Stomach (tissue), 9 donors: ENCODE measurements around the gene METRNL. TPM values are rescaled to one million over a fixed set of nuclear protein-coding genes. Genes with fewer than 3 reads are reported as not detected.

Experiments used
- DNase-seq, 2 donors: peaks; one replicate each; pipeline versions ENCODE4 v3.0.0 to v3.0.0-alpha.2; 2013 to 2019
- H3K27ac ChIP-seq, 5 donors: fragments of 200-600 bp in 4 of 5; sonication (generic) in 4 of 5; one replicate each; pipeline ENCODE4 v1.5.1; 2013 to 2019; ENCODE audit warnings: mild to moderate bottlenecking in 1 of 5, moderate library complexity in 1 of 5
- H3K27me3 ChIP-seq, 3 donors: fragments of 200-600 bp; sonication (generic); one replicate each; pipeline ENCODE4 v1.5.1; 2017 to 2019; ENCODE audit warnings: mixed run types in 1 of 3
- H3K36me3 ChIP-seq, 4 donors: fragments of 200-600 bp; sonication (generic); 1 replicate in 3 of 4; 2 replicates in 1 of 4; pipeline ENCODE4 v1.5.1; 2016 to 2019
- H3K4me1 ChIP-seq, 4 donors: fragments of 200-600 bp; sonication (generic); one replicate each; pipeline ENCODE4 v1.5.1; 2016 to 2019
- H3K4me3 ChIP-seq, 4 donors: fragments of 200-600 bp; sonication (generic) in 3 of 4; one replicate each; pipeline ENCODE4 v1.5.1; 2016 to 2019; ENCODE audit warnings: mild to moderate bottlenecking in 1 of 4
- H3K9me3 ChIP-seq, 4 donors: fragments of 200-600 bp; sonication (generic); one replicate each; pipeline ENCODE4 v1.5.1; 2016 to 2019
- EP300 ChIP-seq: sonication (generic); formaldehyde crosslinking; IDR thresholded peaks from one replicate; pipeline ENCODE4 v1.6.1; 2017; ENCODE audit warnings: antibody characterized with exemption
- POLR2A ChIP-seq, 4 donors: fragments of 450-650 bp; IDR thresholded peaks; one replicate each; pipeline ENCODE4 v1.6.1; 2016; ENCODE audit warnings: antibody characterized with exemption in 4 of 4, control low read depth in 2 of 4, mild to moderate bottlenecking in 1 of 4, moderate library complexity in 1 of 4
- POLR2AphosphoS5 ChIP-seq, 3 donors: sonication (generic); formaldehyde crosslinking; IDR thresholded peaks; one replicate each; pipeline ENCODE4 v1.6.1; 2016; ENCODE audit warnings: antibody characterized with exemption in 3 of 3
- WGBS, 5 donors: extraction: QIAGEN DNeasy Blood & Tissue Kit in 3 of 5; methylation state at CpG; one replicate each; pipeline versions ENCODE4 v1.1.5 to v1.1.7; 2013 to 2018; 5-methylcytosine and 5-hydroxymethylcytosine counted together
- intact Hi-C: fragments of 100-400 bp; cut with DNase I; formaldehyde crosslinking; loops from one replicate; pipeline ENCODE4 v1.15.1; 2023; ENCODE audit warnings: low total_unique reads
- polyA plus RNA-seq, 3 donors: library from polyadenylated mRNA; stranded (reverse); fragments of 200-250 nt; gene quantifications; one replicate each; pipeline ENCODE4 v1.2.3, GENCODE V29; 2013
- total RNA-seq, 5 donors: library from RNA; depleted of rRNA; stranded (reverse); fragments of >200 nt; gene quantifications; one replicate each; pipeline versions ENCODE4 v1.1.0 to v1.2.3, GENCODE V29; 2014 to 2016
- TF ChIP-seq, protein P1 (sequence below), 7 experiments: fragments of 450-650 bp in 4 of 7; fragments of 200-600 bp in 3 of 7; sonication (generic) in 3 of 7; IDR thresholded peaks; one replicate each; pipeline ENCODE4 v1.5.1; 2016 to 2019; ENCODE audit warnings: antibody characterized with exemption in 7 of 7, control low read depth in 2 of 7, mild to moderate bottlenecking in 1 of 7
- donor health status: healthy with polysubstance abuse.
- donor health status: Bipolar disorder and iron deficiency.
- donor health status: healthy.

METRNL gene
- total and polyA plus RNA-seq, 8 donors, result 25.7 to 452 (median 42.5) TPM

DNA sequence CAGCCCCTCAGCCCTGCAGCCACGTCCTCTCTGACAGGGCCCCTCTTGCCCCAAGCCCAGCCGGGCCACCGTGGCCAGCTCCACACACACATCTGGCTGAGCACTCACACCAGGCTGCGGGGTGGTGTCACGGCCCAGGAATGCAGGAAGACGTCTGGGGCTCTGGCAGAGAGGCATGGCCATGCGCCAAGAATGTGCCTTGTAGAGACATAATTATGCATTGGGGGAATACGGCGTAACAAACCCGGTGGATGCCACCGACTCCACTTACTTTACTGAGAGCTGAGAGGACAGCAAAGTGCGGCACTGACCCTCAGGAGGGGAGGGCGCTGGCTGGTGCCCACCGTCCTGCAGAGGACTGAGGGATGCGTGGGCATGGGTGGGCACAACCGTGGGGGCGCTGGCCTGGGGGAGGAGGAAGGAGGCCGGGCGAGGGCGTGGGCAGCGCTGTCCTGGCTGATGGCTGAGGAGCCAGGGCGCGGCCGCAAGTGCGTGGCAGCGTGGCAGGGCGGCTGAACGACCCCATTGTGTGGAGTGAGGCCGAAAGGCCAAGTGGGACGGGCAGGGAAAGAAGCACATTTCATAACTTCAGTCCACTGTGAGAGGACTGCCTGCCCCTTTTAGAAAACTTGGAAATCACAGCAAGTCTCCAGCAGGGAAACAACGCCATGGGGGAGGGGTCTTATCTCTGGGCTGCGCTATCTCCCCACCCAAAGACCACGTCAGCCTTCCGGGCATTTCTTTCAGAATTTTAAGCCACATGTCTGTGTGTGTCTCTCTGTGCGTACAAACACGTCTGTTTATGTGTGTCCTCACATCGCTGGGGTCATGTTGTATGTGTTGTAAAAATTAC is 30.6 kb downstream of the METRNL start:
- WGBS, 5 donors, result 15 to 32% (median 20%) methylated on average over 37 of the region's 37 CpGs
- DNase-seq, result peak; percentile 89 to 94
- Histone ChIP-seq H3K4me3 (peak overlapping the region; percentile 12 to 34 (median 26)), H3K36me3 (no peaks in the 10 kb centered on the region), H3K27ac (peak overlapping the region in 4 of 5 donors; percentile 57 to 79 (median 68)), H3K4me1 (peaks cover 22 to 33% (median 29%) of the 10 kb centered on the region in 4 donors), H3K27me3 (peaks cover 0 to 29% (median 0%) of the 10 kb centered on the region in 3 donors), H3K9me3 (no peaks in the 10 kb centered on the region)
- intact Hi-C loops, result no loop called here
- TF ChIP-seq, protein P1, sequence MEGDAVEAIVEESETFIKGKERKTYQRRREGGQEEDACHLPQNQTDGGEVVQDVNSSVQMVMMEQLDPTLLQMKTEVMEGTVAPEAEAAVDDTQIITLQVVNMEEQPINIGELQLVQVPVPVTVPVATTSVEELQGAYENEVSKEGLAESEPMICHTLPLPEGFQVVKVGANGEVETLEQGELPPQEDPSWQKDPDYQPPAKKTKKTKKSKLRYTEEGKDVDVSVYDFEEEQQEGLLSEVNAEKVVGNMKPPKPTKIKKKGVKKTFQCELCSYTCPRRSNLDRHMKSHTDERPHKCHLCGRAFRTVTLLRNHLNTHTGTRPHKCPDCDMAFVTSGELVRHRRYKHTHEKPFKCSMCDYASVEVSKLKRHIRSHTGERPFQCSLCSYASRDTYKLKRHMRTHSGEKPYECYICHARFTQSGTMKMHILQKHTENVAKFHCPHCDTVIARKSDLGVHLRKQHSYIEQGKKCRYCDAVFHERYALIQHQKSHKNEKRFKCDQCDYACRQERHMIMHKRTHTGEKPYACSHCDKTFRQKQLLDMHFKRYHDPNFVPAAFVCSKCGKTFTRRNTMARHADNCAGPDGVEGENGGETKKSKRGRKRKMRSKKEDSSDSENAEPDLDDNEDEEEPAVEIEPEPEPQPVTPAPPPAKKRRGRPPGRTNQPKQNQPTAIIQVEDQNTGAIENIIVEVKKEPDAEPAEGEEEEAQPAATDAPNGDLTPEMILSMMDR (IDR thresholded peaks at IDR 0.05), result no peak
- TF ChIP-seq POLR2AphosphoS5 (IDR thresholded peaks at IDR 0.05), result peak in 2 of 3 donors; percentile 31 to 76

DNA sequence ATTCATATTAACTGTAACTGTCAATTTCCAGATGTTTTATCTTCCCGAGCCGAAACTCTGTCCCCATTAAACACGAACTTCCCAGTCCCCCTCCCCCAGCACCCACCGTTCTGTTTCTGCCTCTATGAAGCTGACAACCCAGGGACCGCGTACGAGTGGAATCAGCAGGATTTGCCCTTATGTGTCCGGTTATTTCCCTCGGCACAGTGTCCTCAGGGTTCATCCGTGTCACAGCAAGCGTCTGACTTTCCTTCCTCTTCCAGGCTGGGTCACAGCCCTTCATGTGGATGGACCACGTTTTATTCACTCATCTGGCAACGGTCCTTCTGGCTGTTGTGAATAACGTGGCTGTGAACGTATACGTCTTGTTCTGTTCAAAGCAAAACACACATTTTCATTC is 31.3 kb downstream of the METRNL start:
- no peaks in the 10 kb centered on the region for H3K36me3 ChIP-seq
- peaks cover 16 to 29% (median 26%) of the 10 kb centered on the region in 4 donors for H3K4me1 ChIP-seq
- no peaks in the 10 kb centered on the region for H3K9me3 ChIP-seq
- H3K27ac ChIP-seq, result peak overlapping the region in 4 of 5 donors; percentile 26 to 79 (median 68)
- TF ChIP-seq, protein P1 (IDR thresholded peaks at IDR 0.05), result no peak
- TF ChIP-seq POLR2A (IDR thresholded peaks at IDR 0.05), result no peak
- no peak for TF ChIP-seq POLR2AphosphoS5 (IDR thresholded peaks at IDR 0.05)
- no peak for TF ChIP-seq EP300
- DNase-seq, result peak in 1 of 2 donors; percentile 67
- H3K27me3 ChIP-seq, result peaks cover 0 to 32% (median 0%) of the 10 kb centered on the region in 3 donors
- WGBS, 5 donors, result 43 to 63% (median 56%) methylated on average over 16 of the region's 16 CpGs
- H3K4me3 ChIP-seq, result peak overlapping the region in 2 of 4 donors; percentile 12 to 34
- intact Hi-C loops, result no loop called here

DNA sequence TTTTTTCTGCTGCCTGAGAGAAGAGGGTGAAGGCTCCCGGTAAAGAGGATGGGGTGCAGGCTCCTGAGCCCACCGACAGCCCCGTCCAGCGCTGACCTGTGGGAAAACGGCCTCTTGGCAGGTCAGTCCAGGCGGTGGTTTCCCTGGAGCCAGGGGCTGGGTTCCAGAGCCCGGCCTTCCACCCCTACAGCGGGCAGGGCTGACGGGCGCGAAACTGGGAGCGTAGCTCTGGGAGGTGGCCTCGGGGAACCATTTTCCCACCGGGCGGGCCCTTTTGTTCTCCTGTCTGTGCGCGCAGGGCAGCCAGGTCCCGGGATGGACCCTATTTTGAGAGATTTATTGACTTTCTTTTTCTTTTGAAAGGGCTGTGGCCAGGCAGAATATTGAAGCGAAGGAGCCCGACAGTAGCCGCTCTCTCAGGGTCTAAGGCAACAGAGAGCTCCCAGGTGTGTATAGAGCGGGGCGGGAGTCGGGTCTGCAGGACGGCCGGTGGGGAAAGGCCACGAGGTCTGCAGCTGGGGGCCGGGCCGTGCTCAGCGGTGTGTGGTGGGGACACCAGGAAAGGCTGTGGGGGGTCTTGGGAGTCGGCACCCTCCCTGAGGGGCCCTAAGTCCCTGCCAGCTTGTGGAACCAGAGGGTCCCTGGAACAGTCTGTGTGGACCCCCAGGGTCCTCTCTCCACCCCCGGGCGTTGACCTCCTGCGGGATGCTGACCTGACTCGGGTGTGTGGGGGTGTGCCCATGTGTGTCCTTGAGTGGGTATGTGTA is 32.3 kb downstream of the METRNL start:
- peaks cover 0 to 38% (median 0%) of the 10 kb centered on the region in 3 donors for H3K27me3 ChIP-seq
- H3K27ac ChIP-seq, result peak overlapping the region in 2 of 5 donors; percentile 17 to 65
- H3K4me3 ChIP-seq, result no peak overlapping the region
- intact Hi-C loops, result no loop called here
- no peaks in the 10 kb centered on the region for H3K9me3 ChIP-seq
- no peaks in the 10 kb centered on the region for H3K36me3 ChIP-seq
- 58 to 72% (median 64%) methylated on average over 33 to 35 of the region's 35 CpGs for WGBS, 5 donors
- no peak for DNase-seq
- peaks cover 16 to 23% (median 20%) of the 10 kb centered on the region in 4 donors for H3K4me1 ChIP-seq
- TF ChIP-seq POLR2AphosphoS5 (IDR thresholded peaks at IDR 0.05), result no peak
- TF ChIP-seq, protein P1 (IDR thresholded peaks at IDR 0.05), result no peak
- no peak for TF ChIP-seq EP300
- no peak for TF ChIP-seq POLR2A (IDR thresholded peaks at IDR 0.05)

DNA sequence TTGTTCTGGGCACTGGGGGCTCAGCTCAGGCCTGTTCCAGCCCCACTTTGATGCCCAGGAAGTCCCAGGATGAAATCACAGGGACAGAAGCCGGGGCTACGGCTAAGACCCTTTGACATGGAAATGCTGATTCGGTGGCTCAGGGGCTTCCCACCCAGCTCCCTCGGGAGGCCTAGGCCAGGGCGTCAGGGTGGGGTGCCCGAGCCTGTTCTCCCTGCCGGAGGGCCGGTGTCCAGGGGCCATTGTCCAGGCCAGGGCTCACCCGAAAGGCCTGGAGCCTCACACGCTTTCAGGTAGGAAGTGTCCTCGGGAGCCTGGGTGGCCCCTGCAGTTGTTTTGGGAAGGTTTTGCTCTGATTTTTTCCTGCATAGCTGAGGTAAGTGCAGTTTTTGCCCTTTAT is 34.0 kb downstream of the METRNL start:
- Histone ChIP-seq H3K4me1 (peaks cover 16 to 23% (median 20%) of the 10 kb centered on the region in 4 donors), H3K27me3 (peaks cover 0 to 33% (median 0%) of the 10 kb centered on the region in 3 donors), H3K4me3 (no peak overlapping the region), H3K36me3 (no peaks in the 10 kb centered on the region), H3K27ac (no peak overlapping the region), H3K9me3 (no peaks in the 10 kb centered on the region)
- no peak for TF ChIP-seq POLR2AphosphoS5 (IDR thresholded peaks at IDR 0.05)
- TF ChIP-seq, protein P1 (IDR thresholded peaks at IDR 0.05), result no peak
- no peak for TF ChIP-seq EP300
- no peak for TF ChIP-seq POLR2A (IDR thresholded peaks at IDR 0.05)
- DNase-seq, result no peak
- intact Hi-C loops, result no loop called here
- WGBS, 5 donors, result 90 to 100% (median 93%) methylated on average over 2 to 11 of the region's 11 CpGs
